Measurements from ENCODE around the gene CYP2B6.
"Not testable (repeated sequence)": the region's sequence is repeated elsewhere in the genome, so short reads cannot be mapped to it uniquely, and the experiment has no call there.

Gene CYP2B6

GRCh38 chr19:40990972-40991381, at the start of gene CYP2B6:
CYP2B6 (plus strand) TSS chr19:40991282; CDS start chr19:40991306, 24 bp downstream.
- DNase-seq, result no peak

GRCh38 chr19:40941481-40942219, 49.4 kb upstream of the CYP2B6 start:
- DNase-seq, result no peak

- DNase-seq, result no peak
Observed at GRCh38 chr19:40945645-40946044, 45.4 kb upstream of the CYP2B6 start.

DNA sequence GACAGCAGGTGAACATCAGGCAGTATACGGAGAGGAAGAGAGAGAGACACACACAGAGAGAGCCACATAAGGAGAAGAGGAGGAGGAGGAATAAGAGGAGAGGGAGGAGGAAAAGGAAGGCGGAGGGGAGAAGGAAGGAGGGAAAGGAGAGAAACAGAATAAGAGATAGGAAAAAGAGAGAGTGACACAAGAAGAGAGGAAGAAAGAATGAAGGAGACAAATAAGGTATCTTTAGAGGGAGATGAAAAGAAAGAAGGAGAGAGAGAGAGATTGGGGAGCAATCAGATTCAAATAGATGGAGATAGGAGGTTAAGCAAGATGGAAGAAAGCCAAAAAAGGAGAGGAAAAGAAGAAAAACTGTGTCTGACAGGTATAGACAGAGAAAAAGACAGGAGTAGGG, 44.0 kb upstream of the CYP2B6 start:
- DNase-seq, result no peak

DNA sequence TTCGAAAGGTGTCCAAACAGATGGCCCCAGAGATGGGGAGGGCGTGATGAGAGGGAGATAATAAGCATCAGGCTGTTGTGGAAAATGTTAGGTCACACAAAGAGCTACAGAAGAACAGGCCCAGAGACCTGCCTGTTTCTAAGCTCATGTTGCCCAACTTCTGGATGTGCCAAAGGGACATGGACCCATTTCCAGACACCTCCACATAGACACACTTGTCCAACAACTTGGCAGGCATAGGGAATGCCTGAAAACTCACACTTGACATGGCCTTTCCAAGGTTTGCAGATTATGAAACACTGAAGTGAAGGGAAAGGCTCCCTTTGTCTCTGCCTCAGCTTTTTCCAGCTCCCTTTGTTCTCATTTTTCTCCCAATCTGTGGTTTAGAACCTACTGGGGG, 43.5 kb upstream of the CYP2B6 start:
- no peak for DNase-seq

GRCh38 chr19:40948580-40949299, 42.3 kb upstream of the CYP2B6 start:
- no peak for DNase-seq

DNA sequence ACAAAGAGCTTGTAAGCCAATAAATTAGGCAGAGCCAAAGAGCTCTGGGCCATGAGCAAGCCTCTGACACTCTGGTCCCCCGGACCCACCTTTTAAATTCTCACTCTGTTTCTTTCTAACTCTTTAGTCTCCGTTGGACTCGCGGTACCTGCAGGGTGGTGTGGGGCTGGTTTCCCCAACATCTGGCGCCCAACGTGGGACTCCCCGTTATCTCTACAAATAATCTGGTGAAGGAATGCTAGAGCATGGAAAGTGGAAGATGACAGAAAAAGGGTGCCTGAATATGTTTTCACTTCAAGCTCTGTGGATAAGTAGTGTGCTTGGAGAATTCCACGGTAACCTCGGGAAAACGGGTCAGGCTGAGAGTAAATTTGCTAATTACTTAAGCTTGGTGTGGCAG, 36.5 kb upstream of the CYP2B6 start:
- DNase-seq, result no peak

GRCh38 chr19:40959338-40959737, 31.7 kb upstream of the CYP2B6 start:
- no peak for DNase-seq

- DNase-seq, result no peak
Observed at GRCh38 chr19:40960062-40960685, 30.9 kb upstream of the CYP2B6 start.

DNA sequence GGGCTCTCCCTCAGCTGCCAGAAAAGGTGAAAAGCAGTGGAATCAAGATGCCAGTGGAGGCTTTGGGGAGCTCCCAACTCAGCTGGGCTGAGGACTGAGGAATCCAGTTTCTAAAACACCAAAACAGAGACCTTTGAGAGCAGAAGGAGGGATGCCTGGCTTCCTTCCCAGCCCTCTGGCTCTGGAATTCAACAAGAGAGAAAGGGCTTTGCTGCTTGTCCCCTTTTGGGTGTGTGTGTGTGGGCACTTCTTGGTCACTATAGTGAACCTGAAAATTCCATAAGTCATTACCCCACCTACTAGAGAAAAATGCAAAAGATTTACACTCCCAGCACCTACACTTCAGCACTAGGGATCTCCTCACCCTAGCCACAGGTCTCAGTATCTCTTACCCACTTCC, 30.3 kb upstream of the CYP2B6 start:
- DNase-seq, result no peak

- DNase-seq, result no peak
Observed at GRCh38 chr19:40962460-40962961, 28.6 kb upstream of the CYP2B6 start.

DNA sequence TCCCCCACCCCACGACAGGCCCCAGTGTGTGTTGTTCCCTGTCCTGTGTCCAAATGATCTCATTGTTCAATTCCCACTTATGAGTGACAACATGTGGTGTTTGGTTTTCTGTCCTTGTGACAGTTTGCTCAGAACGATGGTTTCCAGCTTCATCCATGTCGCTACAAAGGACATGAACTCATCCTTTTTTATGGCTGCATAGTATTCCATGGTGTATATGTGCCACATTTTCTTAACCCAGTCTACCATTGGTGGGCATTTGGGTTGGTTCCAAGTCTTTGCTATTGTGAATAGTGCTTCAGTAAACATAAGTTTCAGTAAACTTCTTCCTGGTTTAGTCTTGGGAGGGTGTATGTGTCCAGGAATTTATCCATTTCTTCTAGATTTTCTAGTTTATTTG, 26.7 kb upstream of the CYP2B6 start:
- DNase-seq, result not testable (repeated sequence)

DNA sequence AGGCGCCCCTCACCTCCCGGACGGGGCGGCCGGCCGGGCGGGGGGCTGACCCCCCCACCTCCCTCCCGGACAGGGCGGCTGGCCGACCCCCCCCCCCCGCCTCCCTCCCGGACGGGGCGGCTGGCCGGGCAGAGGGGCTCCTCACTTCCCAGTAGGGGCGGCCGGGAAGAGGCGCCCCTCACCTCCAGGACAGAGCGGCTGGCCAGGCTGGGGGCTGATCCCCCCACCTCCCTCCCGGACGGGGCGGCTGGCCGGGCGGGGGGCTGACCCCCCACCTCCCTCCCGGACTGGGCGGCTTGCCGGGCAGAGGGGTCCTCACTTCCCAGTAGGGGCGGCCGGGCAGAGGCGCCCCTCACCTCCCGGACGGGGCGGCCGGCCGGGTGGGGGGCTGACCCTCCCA, 25.7 kb upstream of the CYP2B6 start:
- not testable (repeated sequence) for DNase-seq

DNA sequence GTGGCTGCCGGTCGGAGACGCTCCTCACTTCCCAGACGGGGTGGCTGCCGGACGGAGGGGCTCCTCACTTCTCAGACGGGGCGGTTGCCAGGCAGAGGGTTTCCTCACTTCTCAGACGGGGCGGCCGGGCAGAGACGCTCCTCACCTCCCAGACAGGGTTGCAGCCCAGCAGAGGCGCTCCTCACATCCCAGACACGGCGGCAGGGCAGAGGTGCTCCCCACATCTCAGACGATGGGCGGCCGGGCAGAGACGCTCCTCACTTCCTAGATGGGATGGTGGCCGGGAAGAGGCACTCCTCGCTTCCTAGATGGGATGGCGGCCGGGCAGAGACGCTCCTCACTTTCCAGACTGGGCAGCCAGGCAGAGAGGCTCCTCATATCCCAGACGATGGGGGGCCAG, 24.5 kb upstream of the CYP2B6 start:
- DNase-seq, result not testable (repeated sequence)

GRCh38 chr19:40968065-40968464, 23.0 kb upstream of the CYP2B6 start:
- not testable (repeated sequence) for DNase-seq

DNA sequence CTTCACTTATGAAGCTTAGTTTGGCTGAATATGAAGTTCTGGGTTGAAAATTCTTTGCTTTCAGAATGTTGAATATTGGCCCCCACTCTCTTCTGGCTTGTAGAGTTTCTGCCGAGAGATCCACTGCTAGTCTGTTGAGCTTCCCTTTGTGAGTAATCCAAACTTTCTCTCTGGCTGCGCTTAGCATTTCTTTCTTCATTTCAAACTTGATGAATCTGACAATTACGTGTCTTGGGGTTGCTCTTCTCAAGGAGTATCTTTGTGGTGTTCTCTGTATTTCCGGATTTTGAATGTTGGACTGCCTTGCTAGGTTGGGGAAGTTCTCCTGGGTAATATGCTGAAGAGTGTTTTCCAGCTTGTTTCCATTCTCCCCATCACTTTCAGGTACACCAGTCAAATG, 21.4 kb upstream of the CYP2B6 start:
- not testable (repeated sequence) for DNase-seq

DNA sequence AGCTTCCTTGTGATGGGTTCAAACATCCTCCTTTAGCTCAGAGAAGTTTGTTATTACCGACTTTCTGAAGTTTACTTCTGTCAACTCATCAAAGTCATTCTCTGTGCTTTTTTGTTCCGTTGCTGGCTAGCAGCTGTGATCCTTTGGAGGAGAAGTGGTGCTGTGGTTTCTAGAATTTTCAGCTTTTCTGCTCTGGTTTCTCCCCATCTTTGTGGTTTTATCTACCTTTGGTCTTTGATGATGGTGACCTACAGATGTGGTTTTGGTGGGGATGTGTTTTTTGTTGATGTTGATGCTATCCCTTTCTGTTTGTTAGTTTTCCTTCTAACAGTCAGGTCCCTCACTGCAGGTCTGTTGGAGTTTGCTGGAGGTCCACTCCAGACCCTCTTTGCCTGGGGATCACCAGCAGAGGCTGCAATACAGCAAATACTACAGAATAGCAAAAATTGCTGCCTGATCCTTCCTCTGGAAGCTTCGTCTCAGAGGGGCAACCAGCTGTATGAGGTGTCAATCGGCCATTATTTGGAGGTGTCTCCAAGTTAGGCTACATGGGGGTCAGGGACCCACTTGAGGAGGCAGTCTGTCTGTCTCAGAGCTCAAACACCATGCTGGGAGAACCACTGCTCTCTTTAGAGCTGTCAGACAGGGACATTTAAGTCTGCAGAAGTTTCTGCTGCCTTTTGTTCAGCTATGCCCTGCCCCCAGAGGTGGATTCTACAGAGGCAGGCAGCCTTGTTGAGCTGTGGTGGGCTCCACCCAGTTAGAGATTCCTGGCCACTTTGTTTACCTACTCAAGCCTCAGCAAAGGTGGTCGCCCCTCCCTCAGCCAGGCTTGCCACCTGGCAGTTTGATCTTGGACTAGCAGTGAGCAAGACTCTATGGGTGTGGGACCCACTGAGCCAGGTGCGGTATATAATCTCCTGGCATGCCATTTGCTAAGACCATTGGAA, 20.4 kb upstream of the CYP2B6 start:
- peak; percentile 33 for DNase-seq

DNA sequence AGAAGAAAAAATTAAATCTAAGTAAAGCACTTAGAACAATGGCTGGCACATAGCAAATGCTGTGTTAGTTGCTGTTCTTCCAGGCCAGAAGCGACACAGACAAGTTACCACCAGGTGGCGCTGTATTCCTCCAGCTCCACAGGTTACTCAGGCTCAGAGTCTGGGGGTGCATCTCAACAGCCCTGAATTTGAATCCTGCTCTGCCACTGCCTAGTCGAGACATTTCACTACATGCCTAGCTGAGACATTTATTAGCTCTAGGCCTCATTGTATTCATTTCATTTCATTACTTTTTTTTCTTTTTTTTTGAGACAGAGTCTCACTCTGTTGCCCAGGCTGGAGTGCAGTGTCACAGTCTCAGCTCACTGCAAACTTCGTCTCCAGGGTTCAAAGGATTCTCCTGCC, 16.4 kb upstream of the CYP2B6 start:
- DNase-seq, result peak; percentile 83

DNA sequence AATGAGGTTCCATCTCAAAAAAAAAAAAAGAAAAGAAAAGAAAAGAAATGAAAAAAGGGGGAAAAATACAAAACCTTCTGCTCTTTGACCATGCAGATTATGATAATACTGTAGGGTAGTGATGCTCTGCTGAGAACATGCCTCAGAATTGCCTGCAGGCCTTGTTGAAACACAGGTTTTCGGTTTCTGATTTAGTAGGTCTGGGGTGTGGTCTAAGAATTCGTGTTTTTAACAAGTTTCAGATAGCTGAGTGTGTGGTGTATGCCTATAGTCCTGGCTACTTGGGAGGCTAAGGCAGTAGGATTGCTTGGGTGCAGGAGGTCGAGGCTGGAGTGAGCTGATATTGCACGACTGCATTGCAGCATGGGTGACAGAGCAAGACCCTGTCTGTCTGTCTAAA, 14.9 kb upstream of the CYP2B6 start:
- no peak for DNase-seq

DNA sequence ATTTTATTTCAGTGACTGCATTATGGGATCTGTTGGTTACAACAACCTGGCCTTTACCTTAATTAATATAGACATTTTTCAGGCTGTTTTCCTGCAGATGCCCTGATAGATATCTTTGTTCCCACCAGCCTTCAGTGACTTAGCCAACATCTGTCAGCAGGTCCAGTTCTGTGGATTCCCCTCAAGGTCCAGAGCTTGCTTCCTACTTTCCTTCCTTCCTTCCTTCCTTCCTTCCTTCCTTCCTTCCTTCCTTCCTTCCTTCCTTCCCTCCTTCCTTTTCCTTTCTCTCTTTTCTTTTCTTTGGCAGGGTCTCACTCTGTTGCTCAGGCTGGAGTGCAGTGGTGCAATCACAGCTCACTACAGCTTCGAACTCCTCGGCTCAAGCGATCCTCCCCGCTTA, 14.4 kb upstream of the CYP2B6 start:
- DNase-seq, result no peak

- not testable (repeated sequence) for DNase-seq
Observed at GRCh38 chr19:40979759-40980158, 11.3 kb upstream of the CYP2B6 start.

DNA sequence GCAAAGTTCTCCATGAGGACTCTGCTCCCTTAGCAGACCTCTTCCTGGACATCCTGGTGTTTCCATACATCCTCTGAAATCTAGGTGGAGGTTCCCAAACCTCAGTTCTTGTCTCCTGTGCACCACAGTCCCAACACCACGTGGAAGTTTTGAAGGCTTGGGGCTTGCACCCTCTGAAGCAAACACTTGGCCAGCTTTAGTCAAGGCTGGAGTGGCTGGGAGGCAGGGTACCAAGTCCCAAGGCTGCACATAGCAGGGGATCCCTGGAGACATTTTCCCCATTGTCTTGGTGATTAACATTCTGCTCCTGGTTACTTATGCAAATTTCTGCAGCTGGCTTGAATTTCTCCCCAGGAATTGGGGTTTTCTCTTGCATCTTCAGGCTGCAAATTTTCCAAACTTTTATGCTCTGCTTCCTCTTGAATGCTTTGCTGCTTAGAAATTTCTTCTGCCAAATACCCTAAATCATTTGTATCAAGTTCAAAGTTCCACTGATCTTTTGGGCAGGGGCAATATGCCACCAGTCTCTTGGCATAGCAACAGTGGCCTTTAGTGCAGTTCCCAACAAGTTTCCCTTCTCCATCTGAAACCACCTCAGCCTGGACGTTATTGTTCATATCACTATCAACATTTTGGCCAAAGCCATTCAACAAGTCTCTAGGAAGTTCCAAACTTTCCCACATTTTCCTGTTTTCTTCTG, 10.2 kb upstream of the CYP2B6 start:
- not testable (repeated sequence) for DNase-seq

Data from activated gamma-delta T cell treated with Interleukin-2 at 50 U/mL for 16 hours (primary cell).